Measurements from ENCODE around the gene APOL1. TPM values are rescaled to one million over a fixed set of nuclear protein-coding genes. Genes with fewer than 3 reads are reported as not detected.

Gene APOL1
- total and polyA plus RNA-seq, 10 of the 15 experiments (the other 5 are each of a cell fraction or from before 2014, with no cell fraction given): 9.0 to 42.0 (median 17.6) TPM

DNA sequence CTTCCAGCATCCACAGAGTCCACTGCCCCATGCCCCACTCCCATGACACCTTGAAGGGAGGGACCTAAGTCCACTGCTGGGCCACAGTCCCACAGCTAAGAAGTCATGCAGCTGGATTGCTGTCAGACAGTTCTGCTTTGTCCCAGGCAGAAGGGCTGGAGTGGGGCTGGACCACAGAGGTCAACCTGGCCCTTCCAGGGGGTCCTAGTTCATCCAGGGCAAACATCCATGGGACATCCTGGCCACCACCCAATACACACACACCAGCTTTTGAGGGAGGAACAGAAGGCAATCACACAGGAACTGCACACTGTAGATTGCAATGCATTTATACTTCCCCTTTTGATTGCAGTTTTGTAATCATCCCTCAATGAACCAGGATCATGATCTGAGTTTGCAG, 40.0 kb upstream of the APOL1 start:
- no TSS peak for BruUV-seq (replicated peaks)
- intact Hi-C loops (cut with micrococcal nuclease; ENCODE audit: unreplicated experiment): no loop called here
- peaks cover 2% of the 10 kb centered on the region; the same call in 1 of the 3 replicates for H3K9me3 ChIP-seq (replicated peaks; ENCODE audit: control insufficient read depth, insufficient read depth, low read length)
- H3K4me2 ChIP-seq (ENCODE audit: control insufficient read depth, insufficient read depth): no peak overlapping the region
- ChIA-PET SMC1A (ENCODE audit: uncharacterized antibody, unreplicated experiment) (interaction anchor here (1.2 to 2.0 kb wide), 3 partner anchors 9 to 25 kb away, joined by 4 to 5 read pairs (median 5); no protein-coding TSS in a partner anchor), RAD21 (ENCODE audit: unreplicated experiment) (no interaction called here), CTCF (interaction anchor here (2.7 to 2.8 kb wide), 2 partner anchors 8 to 18 kb away, joined by 11 to 13 read pairs; no protein-coding TSS in a partner anchor), POLR2A (interaction anchor here (0.8 kb wide), 1 partner anchor 37 kb away, joined by 3 read pairs; no protein-coding TSS in a partner anchor)
- DNase-seq (ENCODE audit: low read depth, low spot score) (no peak), FAIRE-seq (no peak), ATAC-seq (no peak)
- no peak overlapping the region for H2AFZ ChIP-seq (ENCODE audit: control insufficient read depth, low read depth, low read length)
- in situ Hi-C loops (cut with MboI): no loop called here
- no peaks in the 10 kb centered on the region for H3K36me3 ChIP-seq (ENCODE audit: control insufficient read depth in 2 of 2, insufficient read depth in 2 of 2, low read length in 1 of 2)
- no peaks in the 10 kb centered on the region for H3K27me3 ChIP-seq (replicated peaks in 1 of 2; ENCODE audit: control insufficient read depth in 2 of 2, insufficient read depth in 2 of 2, low read length in 1 of 2)
- H3K9ac ChIP-seq (ENCODE audit: control insufficient read depth, insufficient read depth, low read length): no peak overlapping the region
- H3K79me2 ChIP-seq (ENCODE audit: control insufficient read depth, insufficient read depth, low read length): no peaks in the 10 kb centered on the region
- H3K4me1 ChIP-seq (ENCODE audit: control insufficient read depth, insufficient read depth, low read length): peaks cover 4% of the 10 kb centered on the region
- no peak overlapping the region for H3K4me3 ChIP-seq
- no peaks in the 10 kb centered on the region for H4K20me1 ChIP-seq (ENCODE audit: control insufficient read depth, insufficient read depth)
- H3K27ac ChIP-seq (ENCODE audit: control insufficient read depth, insufficient read depth): no peak overlapping the region
- TF ChIP-seq ASH2L (IDR thresholded peaks at IDR 0.05; ENCODE audit: borderline replicate concordance, low read depth): no peak
- TF ChIP-seq, protein P1, sequence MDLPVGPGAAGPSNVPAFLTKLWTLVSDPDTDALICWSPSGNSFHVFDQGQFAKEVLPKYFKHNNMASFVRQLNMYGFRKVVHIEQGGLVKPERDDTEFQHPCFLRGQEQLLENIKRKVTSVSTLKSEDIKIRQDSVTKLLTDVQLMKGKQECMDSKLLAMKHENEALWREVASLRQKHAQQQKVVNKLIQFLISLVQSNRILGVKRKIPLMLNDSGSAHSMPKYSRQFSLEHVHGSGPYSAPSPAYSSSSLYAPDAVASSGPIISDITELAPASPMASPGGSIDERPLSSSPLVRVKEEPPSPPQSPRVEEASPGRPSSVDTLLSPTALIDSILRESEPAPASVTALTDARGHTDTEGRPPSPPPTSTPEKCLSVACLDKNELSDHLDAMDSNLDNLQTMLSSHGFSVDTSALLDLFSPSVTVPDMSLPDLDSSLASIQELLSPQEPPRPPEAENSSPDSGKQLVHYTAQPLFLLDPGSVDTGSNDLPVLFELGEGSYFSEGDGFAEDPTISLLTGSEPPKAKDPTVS (IDR thresholded peaks at IDR 0.05; ENCODE audit: low read depth, low read length): no peak
- TF ChIP-seq TBL1XR1 (IDR thresholded peaks at IDR 0.05; ENCODE audit: low read depth, low read length): no peak
- no peak for TF ChIP-seq PML (IDR thresholded peaks at IDR 0.05; ENCODE audit: low read length)
- no peak for TF ChIP-seq SMAD1 (IDR thresholded peaks at IDR 0.05; ENCODE audit: low read depth, partially characterized antibody)
- no peak for TF ChIP-seq CHD2 (IDR thresholded peaks at IDR 0.05; ENCODE audit: borderline replicate concordance, low read depth, low read length)
- TF ChIP-seq MTA3 (IDR thresholded peaks at IDR 0.05; ENCODE audit: borderline replicate concordance, low read length): no peak
- TF ChIP-seq TCF3 (IDR thresholded peaks at IDR 0.05; ENCODE audit: borderline replicate concordance, insufficient read depth, low read depth, low read length): no peak
- TF ChIP-seq, protein P2, sequence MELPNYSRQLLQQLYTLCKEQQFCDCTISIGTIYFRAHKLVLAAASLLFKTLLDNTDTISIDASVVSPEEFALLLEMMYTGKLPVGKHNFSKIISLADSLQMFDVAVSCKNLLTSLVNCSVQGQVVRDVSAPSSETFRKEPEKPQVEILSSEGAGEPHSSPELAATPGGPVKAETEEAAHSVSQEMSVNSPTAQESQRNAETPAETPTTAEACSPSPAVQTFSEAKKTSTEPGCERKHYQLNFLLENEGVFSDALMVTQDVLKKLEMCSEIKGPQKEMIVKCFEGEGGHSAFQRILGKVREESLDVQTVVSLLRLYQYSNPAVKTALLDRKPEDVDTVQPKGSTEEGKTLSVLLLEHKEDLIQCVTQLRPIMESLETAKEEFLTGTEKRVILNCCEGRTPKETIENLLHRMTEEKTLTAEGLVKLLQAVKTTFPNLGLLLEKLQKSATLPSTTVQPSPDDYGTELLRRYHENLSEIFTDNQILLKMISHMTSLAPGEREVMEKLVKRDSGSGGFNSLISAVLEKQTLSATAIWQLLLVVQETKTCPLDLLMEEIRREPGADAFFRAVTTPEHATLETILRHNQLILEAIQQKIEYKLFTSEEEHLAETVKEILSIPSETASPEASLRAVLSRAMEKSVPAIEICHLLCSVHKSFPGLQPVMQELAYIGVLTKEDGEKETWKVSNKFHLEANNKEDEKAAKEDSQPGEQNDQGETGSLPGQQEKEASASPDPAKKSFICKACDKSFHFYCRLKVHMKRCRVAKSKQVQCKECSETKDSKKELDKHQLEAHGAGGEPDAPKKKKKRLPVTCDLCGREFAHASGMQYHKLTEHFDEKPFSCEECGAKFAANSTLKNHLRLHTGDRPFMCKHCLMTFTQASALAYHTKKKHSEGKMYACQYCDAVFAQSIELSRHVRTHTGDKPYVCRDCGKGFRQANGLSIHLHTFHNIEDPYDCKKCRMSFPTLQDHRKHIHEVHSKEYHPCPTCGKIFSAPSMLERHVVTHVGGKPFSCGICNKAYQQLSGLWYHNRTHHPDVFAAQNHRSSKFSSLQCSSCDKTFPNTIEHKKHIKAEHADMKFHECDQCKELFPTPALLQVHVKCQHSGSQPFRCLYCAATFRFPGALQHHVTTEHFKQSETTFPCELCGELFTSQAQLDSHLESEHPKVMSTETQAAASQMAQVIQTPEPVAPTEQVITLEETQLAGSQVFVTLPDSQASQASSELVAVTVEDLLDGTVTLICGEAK (IDR thresholded peaks at IDR 0.05; ENCODE audit: borderline replicate concordance): no peak
- no peak for TF ChIP-seq STAT1 (conservative IDR thresholded peaks at IDR 0.05)
- TF ChIP-seq, protein P3, sequence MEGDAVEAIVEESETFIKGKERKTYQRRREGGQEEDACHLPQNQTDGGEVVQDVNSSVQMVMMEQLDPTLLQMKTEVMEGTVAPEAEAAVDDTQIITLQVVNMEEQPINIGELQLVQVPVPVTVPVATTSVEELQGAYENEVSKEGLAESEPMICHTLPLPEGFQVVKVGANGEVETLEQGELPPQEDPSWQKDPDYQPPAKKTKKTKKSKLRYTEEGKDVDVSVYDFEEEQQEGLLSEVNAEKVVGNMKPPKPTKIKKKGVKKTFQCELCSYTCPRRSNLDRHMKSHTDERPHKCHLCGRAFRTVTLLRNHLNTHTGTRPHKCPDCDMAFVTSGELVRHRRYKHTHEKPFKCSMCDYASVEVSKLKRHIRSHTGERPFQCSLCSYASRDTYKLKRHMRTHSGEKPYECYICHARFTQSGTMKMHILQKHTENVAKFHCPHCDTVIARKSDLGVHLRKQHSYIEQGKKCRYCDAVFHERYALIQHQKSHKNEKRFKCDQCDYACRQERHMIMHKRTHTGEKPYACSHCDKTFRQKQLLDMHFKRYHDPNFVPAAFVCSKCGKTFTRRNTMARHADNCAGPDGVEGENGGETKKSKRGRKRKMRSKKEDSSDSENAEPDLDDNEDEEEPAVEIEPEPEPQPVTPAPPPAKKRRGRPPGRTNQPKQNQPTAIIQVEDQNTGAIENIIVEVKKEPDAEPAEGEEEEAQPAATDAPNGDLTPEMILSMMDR (IDR thresholded peaks at IDR 0.05 in 2 of 3, conservative IDR thresholded peaks at IDR 0.05 in 1 of 3; ENCODE audit: control insufficient read depth in 2 of 3, extremely low read depth in 1 of 3, insufficient read depth in 1 of 3, low read depth in 3 of 3, low read length in 3 of 3): no peak
- TF ChIP-seq KLF5 (IDR thresholded peaks at IDR 0.05; ENCODE audit: partially characterized antibody): no peak
- TF ChIP-seq, protein P4, sequence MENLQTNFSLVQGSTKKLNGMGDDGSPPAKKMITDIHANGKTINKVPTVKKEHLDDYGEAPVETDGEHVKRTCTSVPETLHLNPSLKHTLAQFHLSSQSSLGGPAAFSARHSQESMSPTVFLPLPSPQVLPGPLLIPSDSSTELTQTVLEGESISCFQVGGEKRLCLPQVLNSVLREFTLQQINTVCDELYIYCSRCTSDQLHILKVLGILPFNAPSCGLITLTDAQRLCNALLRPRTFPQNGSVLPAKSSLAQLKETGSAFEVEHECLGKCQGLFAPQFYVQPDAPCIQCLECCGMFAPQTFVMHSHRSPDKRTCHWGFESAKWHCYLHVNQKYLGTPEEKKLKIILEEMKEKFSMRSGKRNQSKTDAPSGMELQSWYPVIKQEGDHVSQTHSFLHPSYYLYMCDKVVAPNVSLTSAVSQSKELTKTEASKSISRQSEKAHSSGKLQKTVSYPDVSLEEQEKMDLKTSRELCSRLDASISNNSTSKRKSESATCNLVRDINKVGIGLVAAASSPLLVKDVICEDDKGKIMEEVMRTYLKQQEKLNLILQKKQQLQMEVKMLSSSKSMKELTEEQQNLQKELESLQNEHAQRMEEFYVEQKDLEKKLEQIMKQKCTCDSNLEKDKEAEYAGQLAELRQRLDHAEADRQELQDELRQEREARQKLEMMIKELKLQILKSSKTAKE (IDR thresholded peaks at IDR 0.05; ENCODE audit: low read depth, poor library complexity, severe bottlenecking): no peak
- no peak for TF ChIP-seq CEBPB (IDR thresholded peaks at IDR 0.05; ENCODE audit: borderline replicate concordance in 1 of 2, low read depth in 2 of 2, low read length in 2 of 2)
- TF ChIP-seq ZNF274 (IDR thresholded peaks at IDR 0.05; ENCODE audit: insufficient read depth, insufficient read length): no peak
